Breast epithelium (tissue), 4 donors: ENCODE data around the gene GNRH2. TPM values are rescaled to one million over a fixed set of nuclear protein-coding genes. Genes with fewer than 3 reads are reported as not detected.
"Not testable (repeated sequence)": the region's sequence is repeated elsewhere in the genome, so short reads cannot be mapped to it uniquely, and the experiment has no call there.

Source experiments
- DNase-seq, 2 donors: peaks; one replicate each; pipeline ENCODE4 v3.0.0-alpha.2; 2019; ENCODE audit warnings: low spot score in 2 of 2
- H3K27ac ChIP-seq, 2 donors: fragments of 200-600 bp; sonication (generic) in 1 of 2; one replicate each; pipeline ENCODE4 v1.5.1; 2016 to 2019; ENCODE audit warnings: mild to moderate bottlenecking in 1 of 2
- H3K27me3 ChIP-seq, 2 donors: fragments of 200-600 bp; sonication (generic) in 1 of 2; one replicate each; pipeline versions ENCODE4 v1.5.1 to v1.6.0; 2017 to 2019; ENCODE audit warnings: control low read depth in 1 of 2, mild to moderate bottlenecking in 1 of 2
- H3K36me3 ChIP-seq: fragments of 200-600 bp; one replicate; pipeline ENCODE4 v1.5.1; 2019
- H3K4me1 ChIP-seq, 2 donors: fragments of 200-600 bp; sonication (generic); one replicate each; pipeline ENCODE4 v1.5.1; 2016 to 2019; ENCODE audit warnings: control low read depth in 1 of 2
- H3K4me3 ChIP-seq, 3 donors: fragments of 200-600 bp; sonication (generic); 1 replicate in 2 of 3; 2 replicates in 1 of 3; pipeline ENCODE4 v1.5.1; 2016 to 2019; ENCODE audit warnings: mild to moderate bottlenecking in 3 of 3, moderate library complexity in 2 of 3
- H3K9me3 ChIP-seq, 2 donors: fragments of 200-600 bp; sonication (generic) in 1 of 2; one replicate each; pipeline ENCODE4 v1.5.1; 2016 to 2019; ENCODE audit warnings: control low read depth in 1 of 2
- POLR2A ChIP-seq: fragments of 450-650 bp; IDR thresholded peaks from one replicate; pipeline ENCODE4 v1.6.1; 2016; ENCODE audit warnings: antibody characterized with exemption, mild to moderate bottlenecking, moderate library complexity
- POLR2AphosphoS5 ChIP-seq, 3 donors: sonication (generic); formaldehyde crosslinking; IDR thresholded peaks; one replicate each; pipeline ENCODE4 v1.6.1; 2017; ENCODE audit warnings: antibody characterized with exemption in 3 of 3
- intact Hi-C: fragments of 100-400 bp; cut with DNase I; formaldehyde crosslinking; loops from one replicate; pipeline ENCODE4 v1.15.1; 2023; ENCODE audit warnings: low total_unique reads
- total RNA-seq, 3 donors: library from RNA; depleted of rRNA; stranded (reverse); fragments of >200 nt; gene quantifications; one replicate each; pipeline ENCODE4 v1.1.0, GENCODE V29; 2016
- TF ChIP-seq, protein P1 (sequence below), 3 donors: fragments of 450-650 bp; IDR thresholded peaks; one replicate each; pipeline ENCODE4 v1.5.1; 2016 to 2017; ENCODE audit warnings: antibody characterized with exemption in 3 of 3, mild to moderate bottlenecking in 3 of 3, moderate library complexity in 3 of 3

Gene GNRH2
- total RNA-seq, 3 donors from 2014 or later: not detected

DNA sequence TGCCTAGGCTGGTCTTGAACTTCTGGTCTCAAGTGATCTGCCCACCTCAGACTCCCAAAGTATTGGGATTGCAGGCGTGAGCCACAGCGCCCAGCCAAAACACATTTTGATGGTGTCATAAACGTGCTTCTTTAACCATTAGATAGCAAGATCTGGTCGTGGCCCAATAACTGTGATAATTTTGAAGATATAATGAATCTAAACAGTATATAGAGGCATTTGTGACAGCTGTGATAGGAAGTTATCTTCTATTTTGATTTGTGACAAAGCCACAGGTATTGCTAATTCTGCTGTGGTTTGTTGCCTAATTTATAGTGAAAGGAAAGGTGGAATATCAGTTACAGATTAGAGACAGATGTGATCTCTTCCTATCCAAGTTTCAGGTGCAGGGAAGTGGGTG, 27.3 kb downstream of the GNRH2 start:
- no peaks in the 10 kb centered on the region for H3K36me3 ChIP-seq
- H3K27ac ChIP-seq: no peak overlapping the region
- H3K27me3 ChIP-seq: no peaks in the 10 kb centered on the region
- H3K4me1 ChIP-seq: peaks cover 0 to 7% of the 10 kb centered on the region in 2 donors
- no peaks in the 10 kb centered on the region for H3K9me3 ChIP-seq
- TF ChIP-seq, protein P1, sequence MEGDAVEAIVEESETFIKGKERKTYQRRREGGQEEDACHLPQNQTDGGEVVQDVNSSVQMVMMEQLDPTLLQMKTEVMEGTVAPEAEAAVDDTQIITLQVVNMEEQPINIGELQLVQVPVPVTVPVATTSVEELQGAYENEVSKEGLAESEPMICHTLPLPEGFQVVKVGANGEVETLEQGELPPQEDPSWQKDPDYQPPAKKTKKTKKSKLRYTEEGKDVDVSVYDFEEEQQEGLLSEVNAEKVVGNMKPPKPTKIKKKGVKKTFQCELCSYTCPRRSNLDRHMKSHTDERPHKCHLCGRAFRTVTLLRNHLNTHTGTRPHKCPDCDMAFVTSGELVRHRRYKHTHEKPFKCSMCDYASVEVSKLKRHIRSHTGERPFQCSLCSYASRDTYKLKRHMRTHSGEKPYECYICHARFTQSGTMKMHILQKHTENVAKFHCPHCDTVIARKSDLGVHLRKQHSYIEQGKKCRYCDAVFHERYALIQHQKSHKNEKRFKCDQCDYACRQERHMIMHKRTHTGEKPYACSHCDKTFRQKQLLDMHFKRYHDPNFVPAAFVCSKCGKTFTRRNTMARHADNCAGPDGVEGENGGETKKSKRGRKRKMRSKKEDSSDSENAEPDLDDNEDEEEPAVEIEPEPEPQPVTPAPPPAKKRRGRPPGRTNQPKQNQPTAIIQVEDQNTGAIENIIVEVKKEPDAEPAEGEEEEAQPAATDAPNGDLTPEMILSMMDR (IDR thresholded peaks at IDR 0.05): no peak
- no peak for TF ChIP-seq POLR2AphosphoS5 (IDR thresholded peaks at IDR 0.05)
- no peak for TF ChIP-seq POLR2A
- DNase-seq: no peak
- H3K4me3 ChIP-seq: peak overlapping the region in 1 of 3 donors; percentile 67
- intact Hi-C loops: no loop called here

- intact Hi-C loops: no loop called here
- H3K4me3 ChIP-seq: peak overlapping the region; percentile 58 to 88 (median 67)
- TF ChIP-seq, protein P1 (IDR thresholded peaks at IDR 0.05): no peak
- TF ChIP-seq POLR2AphosphoS5 (IDR thresholded peaks at IDR 0.05) (no peak), POLR2A (no peak)
- peaks cover 0 to 7% of the 10 kb centered on the region in 2 donors for H3K4me1 ChIP-seq
- no peak for DNase-seq
- peak overlapping the region in 1 of 2 donors; percentile 43 for H3K27ac ChIP-seq
- no peaks in the 10 kb centered on the region for H3K36me3 ChIP-seq
- H3K9me3 ChIP-seq: no peaks in the 10 kb centered on the region
- no peaks in the 10 kb centered on the region for H3K27me3 ChIP-seq
Observed at GRCh38 chr20:3071266-3071609, 27.8 kb downstream of the GNRH2 start.

- Histone ChIP-seq H3K9me3 (no peaks in the 10 kb centered on the region), H3K27ac (peak within 1 kb of the TSS in 1 of 2 donors; percentile 43), H3K36me3 (no peaks in the 10 kb centered on the region), H3K27me3 (no peaks in the 10 kb centered on the region), H3K4me3 (peak within 1 kb of the TSS; percentile 58 to 88 (median 67)), H3K4me1 (peaks cover 0 to 7% of the 10 kb centered on the region in 2 donors)
- intact Hi-C loops: no loop called here
- no peak for DNase-seq
- TF ChIP-seq POLR2AphosphoS5 (IDR thresholded peaks at IDR 0.05) (no peak), POLR2A (no peak)
- TF ChIP-seq, protein P1 (IDR thresholded peaks at IDR 0.05): no peak
Observed at GRCh38 chr20:3071610-3072529, 28.4 kb downstream of the GNRH2 start, which contains the start of gene OXT. TSS of gene OXT (plus strand) at chr20:3071620. CDS start at chr20:3071656, 36 bp downstream.

- Histone ChIP-seq H3K27ac (no peak overlapping the region), H3K27me3 (no peaks in the 10 kb centered on the region), H3K36me3 (no peaks in the 10 kb centered on the region), H3K4me1 (peaks cover 0 to 7% of the 10 kb centered on the region in 2 donors), H3K9me3 (no peaks in the 10 kb centered on the region), H3K4me3 (peak overlapping the region; percentile 58 to 88 (median 67))
- DNase-seq: no peak
- TF ChIP-seq, protein P1 (IDR thresholded peaks at IDR 0.05): no peak
- TF ChIP-seq POLR2A (no peak), POLR2AphosphoS5 (IDR thresholded peaks at IDR 0.05) (no peak)
- intact Hi-C loops: no loop called here
Observed at GRCh38 chr20:3072530-3073250, 29.3 kb downstream of the GNRH2 start.

DNA sequence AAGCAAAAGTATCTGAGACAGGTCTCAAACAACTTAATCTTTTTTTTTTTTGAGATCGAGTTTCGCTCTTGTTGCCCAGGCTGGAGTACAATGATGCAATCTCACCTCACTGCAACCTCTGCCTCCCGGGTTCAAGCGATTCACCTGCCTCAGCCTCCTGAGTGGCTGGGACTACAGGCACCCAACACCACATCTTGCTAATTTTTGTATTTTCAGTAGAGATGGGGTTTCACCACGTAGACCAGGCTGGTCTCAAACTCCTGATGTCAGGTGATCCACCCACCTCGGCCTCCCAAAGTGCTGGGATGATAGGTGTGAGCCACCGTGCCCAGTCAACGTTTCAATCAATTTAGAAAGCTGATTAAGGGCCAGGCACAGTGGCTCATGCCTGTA, 29.8 kb downstream of the GNRH2 start:
- DNase-seq, H3K27me3 ChIP-seq, intact Hi-C loops, H3K9me3 ChIP-seq, H3K4me3 ChIP-seq, H3K4me1 ChIP-seq, H3K36me3 ChIP-seq, H3K27ac ChIP-seq: not testable (repeated sequence)
